Stimulated activated CD8-positive, alpha-beta memory T cell treated with anti-CD3 and anti-CD28 coated beads, Interleukin-4, amount 100 ng/mL, for 24 hours (primary cell): ENCODE data around the gene STARD9.
"Not testable (repeated sequence)": the region's sequence is repeated elsewhere in the genome, so short reads cannot be mapped to it uniquely, and the experiment has no call there.

ENCODE experiments used
- DNase-seq: peaks from one replicate; pipeline ENCODE4 v3.0.0-alpha.2; 2020; ENCODE audit warnings: low read depth

Gene STARD9

GRCh38 chr15:42575188-42576039 lies at the start of gene STARD9:
Gene STARD9 (plus strand): TSS chr15:42575606. CDS start chr15:42575716, 110 bp downstream.
- peak; percentile 95 for DNase-seq

- DNase-seq, result no peak
These were observed 46.4 kb upstream of the STARD9 start for GRCh38 chr15:42528970-42529369.

GRCh38 chr15:42533246-42533645 lies 42.2 kb upstream of the STARD9 start:
- DNase-seq, result no peak

GRCh38 chr15:42544853-42545629 lies 30.4 kb upstream of the STARD9 start:
- DNase-seq, result no peak

GRCh38 chr15:42547918-42548248 lies 27.5 kb upstream of the STARD9 start:
- no peak for DNase-seq

- DNase-seq, result peak; percentile 82
These were observed 27.0 kb upstream of the STARD9 start, which contains the start of the genes HAUS2 and LRRC57 for GRCh38 chr15:42548249-42549031. Gene HAUS2 (plus strand): TSS chr15:42548838. CDS start chr15:42548873, 35 bp downstream. Gene LRRC57 (minus strand): TSS chr15:42548793. CDS start chr15:42548434, 359 bp downstream.

GRCh38 chr15:42549032-42549491 lies 26.3 kb upstream of the STARD9 start:
- DNase-seq, result peak; percentile 0

GRCh38 chr15:42549741-42550392 lies 25.5 kb upstream of the STARD9 start:
- DNase-seq, result no peak

GRCh38 chr15:42553554-42553953 lies 21.9 kb upstream of the STARD9 start:
- no peak for DNase-seq

- DNase-seq, result not testable (repeated sequence)
These were observed 18.7 kb upstream of the STARD9 start for GRCh38 chr15:42556550-42557207.

- DNase-seq, result no peak
These were observed 16.7 kb upstream of the STARD9 start for GRCh38 chr15:42558739-42559138.

GRCh38 chr15:42576040-42576594 lies 711 bp downstream of the STARD9 start:
- DNase-seq, result no peak

GRCh38 chr15:42576776-42577175 lies 1.4 kb downstream of the STARD9 start:
- DNase-seq, result no peak

GRCh38 chr15:42577514-42578031 lies 2.2 kb downstream of the STARD9 start:
- no peak for DNase-seq

GRCh38 chr15:42578984-42579537 lies 3.7 kb downstream of the STARD9 start:
- DNase-seq, result no peak

GRCh38 chr15:42581272-42581730 lies 5.9 kb downstream of the STARD9 start:
- DNase-seq, result peak; percentile 72

GRCh38 chr15:42582569-42583375 lies 7.4 kb downstream of the STARD9 start:
- no peak for DNase-seq

- DNase-seq, result no peak
These were observed 8.8 kb downstream of the STARD9 start for GRCh38 chr15:42584031-42584765.
